ENCODE data around the gene LRRC8D. TPM values are rescaled to one million over a fixed set of nuclear protein-coding genes. Genes with fewer than 3 reads are reported as not detected.

The LRRC8D gene
- total and polyA plus RNA-seq, 2 donors from 2014 or later, result 16.3 to 36.6 TPM

DNA sequence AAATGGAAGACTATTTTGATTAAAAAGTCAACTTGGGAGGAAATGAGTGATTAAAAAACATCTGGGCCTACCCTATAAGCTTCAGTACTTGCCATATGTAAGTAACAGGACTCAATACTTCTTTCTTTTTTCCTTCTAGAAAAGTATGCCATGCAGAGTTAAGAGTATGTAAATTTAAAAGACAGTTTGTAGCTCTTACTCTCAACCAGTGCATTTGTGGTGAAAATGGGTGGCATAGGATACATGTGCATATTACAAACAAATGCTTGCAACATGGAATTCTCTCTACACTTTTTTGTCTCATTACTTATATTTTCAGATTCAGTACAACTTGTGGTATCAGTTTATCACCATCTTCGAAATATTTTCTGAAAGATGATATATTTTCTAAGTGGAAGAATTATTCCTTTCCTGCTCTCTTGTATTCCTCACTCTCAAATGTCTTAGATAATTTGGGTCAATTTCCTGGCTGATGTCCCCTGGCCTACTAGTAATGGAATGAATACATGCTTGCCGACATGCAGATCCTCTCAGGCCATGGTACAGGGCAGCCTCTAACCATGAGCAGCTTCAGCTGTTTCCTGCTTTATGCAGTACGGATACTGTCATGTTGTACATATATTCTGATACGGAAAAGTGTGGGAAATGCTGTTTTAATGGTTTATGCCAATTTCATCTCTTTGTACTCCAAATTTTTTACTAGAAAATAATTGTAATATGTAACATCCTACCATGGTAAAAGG is 92.7 kb downstream of the LRRC8D start:
- Histone ChIP-seq H3K36me3 (ENCODE audit: control insufficient read depth in 2 of 3, insufficient read depth in 3 of 3, low read length in 3 of 3) (no peaks in the 10 kb centered on the region), H3K4me3 (ENCODE audit: low read length in 3 of 3) (no peak overlapping the region), H3K9ac (ENCODE audit: low read length in 3 of 3) (no peak overlapping the region), H3K27ac (ENCODE audit: low read depth in 2 of 2, low read length in 2 of 2) (no peak overlapping the region), H3K4me1 (ENCODE audit: control insufficient read depth in 2 of 3, insufficient read depth in 2 of 3, low read depth in 1 of 3, low read length in 3 of 3) (peaks cover 4 to 10% (median 6%) of the 10 kb centered on the region in 3 donors), H3K9me3 (ENCODE audit: control insufficient read depth in 2 of 3, insufficient read depth in 1 of 3, low read length in 3 of 3) (no peaks in the 10 kb centered on the region), H3K27me3 (ENCODE audit: control insufficient read depth, insufficient read depth, low read length) (no peaks in the 10 kb centered on the region)
- peak in 1 of 5 donors; percentile 43 for DNase-seq
- FAIRE-seq, result no peak
- TF ChIP-seq, protein P1, sequence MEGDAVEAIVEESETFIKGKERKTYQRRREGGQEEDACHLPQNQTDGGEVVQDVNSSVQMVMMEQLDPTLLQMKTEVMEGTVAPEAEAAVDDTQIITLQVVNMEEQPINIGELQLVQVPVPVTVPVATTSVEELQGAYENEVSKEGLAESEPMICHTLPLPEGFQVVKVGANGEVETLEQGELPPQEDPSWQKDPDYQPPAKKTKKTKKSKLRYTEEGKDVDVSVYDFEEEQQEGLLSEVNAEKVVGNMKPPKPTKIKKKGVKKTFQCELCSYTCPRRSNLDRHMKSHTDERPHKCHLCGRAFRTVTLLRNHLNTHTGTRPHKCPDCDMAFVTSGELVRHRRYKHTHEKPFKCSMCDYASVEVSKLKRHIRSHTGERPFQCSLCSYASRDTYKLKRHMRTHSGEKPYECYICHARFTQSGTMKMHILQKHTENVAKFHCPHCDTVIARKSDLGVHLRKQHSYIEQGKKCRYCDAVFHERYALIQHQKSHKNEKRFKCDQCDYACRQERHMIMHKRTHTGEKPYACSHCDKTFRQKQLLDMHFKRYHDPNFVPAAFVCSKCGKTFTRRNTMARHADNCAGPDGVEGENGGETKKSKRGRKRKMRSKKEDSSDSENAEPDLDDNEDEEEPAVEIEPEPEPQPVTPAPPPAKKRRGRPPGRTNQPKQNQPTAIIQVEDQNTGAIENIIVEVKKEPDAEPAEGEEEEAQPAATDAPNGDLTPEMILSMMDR (IDR thresholded peaks at IDR 0.05; ENCODE audit: borderline replicate concordance, extremely low read depth, insufficient read depth), result no peak
- intact Hi-C loops (cut with DNase I), result no loop called here

DNA sequence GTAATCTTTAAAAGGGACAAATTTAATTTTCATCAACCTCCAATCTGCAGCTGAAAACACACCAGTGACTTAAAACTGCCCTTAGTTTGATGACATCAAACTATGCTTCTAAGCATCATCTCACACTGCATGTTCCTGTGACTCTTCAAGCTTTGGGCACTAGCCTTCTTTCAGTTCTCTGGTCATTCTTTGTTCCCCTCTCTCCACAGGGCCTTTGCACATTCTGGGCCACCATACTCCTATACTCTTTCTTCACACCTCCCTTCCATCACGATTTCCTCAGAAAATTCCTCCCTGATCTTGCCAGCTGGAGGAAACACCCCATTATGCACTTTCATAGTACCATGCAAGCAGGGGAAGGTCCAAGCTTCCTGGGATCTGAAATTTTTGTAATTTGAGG is 96.5 kb downstream of the LRRC8D start:
- Histone ChIP-seq H3K36me3 (ENCODE audit: control insufficient read depth in 2 of 3, insufficient read depth in 3 of 3, low read length in 3 of 3) (no peaks in the 10 kb centered on the region), H3K9ac (ENCODE audit: low read length in 3 of 3) (no peak overlapping the region), H3K4me3 (ENCODE audit: low read length in 3 of 3) (no peak overlapping the region), H3K27ac (ENCODE audit: low read depth in 2 of 2, low read length in 2 of 2) (no peak overlapping the region), H3K27me3 (ENCODE audit: control insufficient read depth, insufficient read depth, low read length) (no peaks in the 10 kb centered on the region), H3K9me3 (ENCODE audit: control insufficient read depth in 2 of 3, insufficient read depth in 1 of 3, low read length in 3 of 3) (no peaks in the 10 kb centered on the region), H3K4me1 (ENCODE audit: control insufficient read depth in 2 of 3, insufficient read depth in 2 of 3, low read depth in 1 of 3, low read length in 3 of 3) (peaks cover 0 to 4% (median 0%) of the 10 kb centered on the region in 3 donors)
- no peak for FAIRE-seq
- no peak for DNase-seq
- intact Hi-C loops (cut with DNase I), result no loop called here
- TF ChIP-seq, protein P1 (IDR thresholded peaks at IDR 0.05; ENCODE audit: borderline replicate concordance, extremely low read depth, insufficient read depth), result no peak

- Histone ChIP-seq H3K27me3 (ENCODE audit: control insufficient read depth, insufficient read depth, low read length) (no peaks in the 10 kb centered on the region), H3K4me3 (ENCODE audit: low read length in 3 of 3) (no peak overlapping the region), H3K27ac (ENCODE audit: low read depth in 2 of 2, low read length in 2 of 2) (no peak overlapping the region), H3K9me3 (ENCODE audit: control insufficient read depth in 2 of 3, insufficient read depth in 1 of 3, low read length in 3 of 3) (no peaks in the 10 kb centered on the region), H3K36me3 (ENCODE audit: control insufficient read depth in 2 of 3, insufficient read depth in 3 of 3, low read length in 3 of 3) (no peaks in the 10 kb centered on the region), H3K9ac (ENCODE audit: low read length in 3 of 3) (no peak overlapping the region), H3K4me1 (ENCODE audit: control insufficient read depth in 2 of 3, insufficient read depth in 2 of 3, low read depth in 1 of 3, low read length in 3 of 3) (peaks cover 0 to 4% (median 0%) of the 10 kb centered on the region in 3 donors)
- DNase-seq, result no peak
- intact Hi-C loops (cut with DNase I), result no loop called here
- no peak for FAIRE-seq
- TF ChIP-seq, protein P1 (IDR thresholded peaks at IDR 0.05; ENCODE audit: borderline replicate concordance, extremely low read depth, insufficient read depth), result no peak
These were observed 97.4 kb downstream of the LRRC8D start for GRCh38 chr1:89918127-89918793.

Data from kidney (tissue), 14 donors.